Measurements from ENCODE around the gene SHROOM4. TPM values are rescaled to one million over a fixed set of nuclear protein-coding genes. Genes with fewer than 3 reads are reported as not detected.

Gene SHROOM4
- polyA plus RNA-seq (ENCODE audit: insufficient read depth in 1 of 5, insufficient read length in 5 of 5, low replicate concordance in 1 of 5), result 10 to 100 TPM; 20.6 to 38.8 (median 33.6) TPM
- long read RNA-seq, donor 1, partial matches to known transcripts, result 42 of 42 reads
- long read RNA-seq, donor 1, other reads (novel, unspliced or antisense), result 0 of 42 reads
- long read RNA-seq, donor 2, result 0 reads
- long read RNA-seq, donor 3, partial matches to known transcripts, result 13 of 13 reads
- long read RNA-seq, donor 3, other reads (novel, unspliced or antisense), result 0 of 13 reads
- long read RNA-seq, donor 4, partial matches to known transcripts, result 20 of 20 reads
- long read RNA-seq, donor 4, other reads (novel, unspliced or antisense), result 0 of 20 reads
- long read RNA-seq, donor 5, partial matches to known transcripts, result 41 of 41 reads
- long read RNA-seq, donor 5, other reads (novel, unspliced or antisense), result 0 of 41 reads
- long read RNA-seq, donor 6, partial matches to known transcripts, result 44 of 44 reads
- long read RNA-seq, donor 6, other reads (novel, unspliced or antisense), result 0 of 44 reads
- long read RNA-seq, donor 7, full-length matches to known transcripts, result 1 of 46 reads
- long read RNA-seq, donor 7, partial matches to known transcripts, result 45 of 46 reads
- long read RNA-seq, donor 7, other reads (novel, unspliced or antisense), result 0 of 46 reads
- long read RNA-seq, donor 8, result 0 reads

GRCh38 chrX:50813843-50814661 is at the start of gene SHROOM4:
TSS of gene SHROOM4 (minus strand) at chrX:50814194. CDS start at chrX:50814018, 176 bp downstream.
- DNase-seq, result peak; percentile 76 to 79

DNA sequence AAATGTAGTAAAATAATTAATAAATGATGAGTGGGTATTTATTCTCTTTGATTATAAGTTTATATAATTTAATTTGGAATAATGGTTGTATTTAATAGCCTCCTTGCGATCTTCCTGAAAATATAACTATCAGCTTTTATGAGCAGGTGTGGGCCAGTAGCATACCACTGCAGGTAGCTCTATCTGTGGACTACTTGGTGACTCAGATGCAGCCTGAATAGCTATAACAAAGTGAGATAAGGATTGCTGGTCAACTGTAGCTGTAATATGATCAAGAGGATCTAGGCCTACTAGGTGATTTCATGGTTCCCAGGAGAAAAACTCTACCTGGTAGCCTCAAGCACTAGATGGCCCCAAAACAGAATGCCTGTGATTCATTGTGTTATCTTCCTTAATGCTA is 49.5 kb upstream of the SHROOM4 start:
- no peak for DNase-seq

DNA sequence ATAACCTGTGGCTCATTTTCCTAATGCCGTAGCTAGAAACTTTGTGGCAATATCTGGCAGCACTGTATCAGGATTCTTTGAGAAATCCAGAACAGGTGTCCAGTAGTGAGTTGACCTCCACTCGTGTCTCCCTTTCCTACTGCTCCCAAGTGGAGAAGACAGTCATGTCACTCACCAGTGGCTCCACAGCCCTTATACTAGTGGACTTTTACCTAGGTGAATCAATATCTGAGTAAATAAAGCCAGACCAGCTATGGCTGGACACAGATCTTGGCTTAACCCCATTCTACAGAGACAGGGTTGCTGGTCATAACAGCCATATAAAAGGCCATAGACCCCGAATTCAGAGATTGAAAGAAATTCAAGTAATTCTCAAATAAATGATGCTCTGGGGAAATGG is 46.5 kb upstream of the SHROOM4 start:
- no peak for DNase-seq

GRCh38 chrX:50858548-50858947 is 44.6 kb upstream of the SHROOM4 start:
- DNase-seq, result no peak

GRCh38 chrX:50853399-50853798 is 39.4 kb upstream of the SHROOM4 start:
- peak; percentile 27 to 31 for DNase-seq

GRCh38 chrX:50852524-50852923 is 38.5 kb upstream of the SHROOM4 start:
- no peak for DNase-seq

DNA sequence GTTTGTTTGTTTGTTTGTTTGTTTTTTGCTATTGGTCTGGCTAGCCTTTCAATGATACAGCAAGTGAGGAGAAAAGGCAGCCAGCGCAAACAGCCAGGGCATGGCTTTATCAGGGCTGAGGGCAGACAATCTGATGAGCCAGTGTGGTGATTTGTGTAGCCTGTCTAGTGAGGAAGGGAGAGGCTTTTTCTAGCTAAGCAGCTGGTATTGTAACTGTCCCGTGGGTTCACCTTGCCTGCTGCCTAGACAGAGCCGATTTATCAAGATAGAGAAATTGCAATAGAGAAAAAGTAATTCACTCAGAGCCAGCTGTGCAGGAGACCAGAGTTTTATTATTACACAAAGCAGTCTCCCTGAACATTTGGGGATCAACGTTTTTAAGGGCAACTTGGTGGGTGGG is 28.2 kb upstream of the SHROOM4 start:
- no peak for DNase-seq

DNA sequence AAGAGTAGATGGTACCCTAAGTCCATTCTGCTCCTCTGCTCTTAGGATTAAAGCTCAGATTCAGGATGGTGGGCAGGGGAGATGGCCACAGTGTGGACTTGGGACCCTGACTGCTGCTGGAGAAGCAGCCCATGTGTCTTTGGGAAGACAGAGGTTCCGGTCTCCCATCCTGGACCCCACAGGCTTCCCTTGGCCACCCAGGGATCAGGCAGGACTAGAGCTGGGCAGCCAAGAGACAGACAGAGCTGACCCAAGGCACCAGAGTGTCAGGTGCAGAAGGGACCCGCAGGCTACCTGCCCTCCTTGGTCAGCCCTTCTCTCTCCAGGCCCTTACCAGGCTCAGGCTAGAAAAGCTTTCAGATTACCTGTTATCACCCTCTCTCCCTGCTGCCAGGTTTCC is 25.7 kb upstream of the SHROOM4 start:
- DNase-seq, result no peak

- DNase-seq, result peak in 1 of 2 donors; percentile 7
Measured at GRCh38 chrX:50838820-50839600, 25.0 kb upstream of the SHROOM4 start.

DNA sequence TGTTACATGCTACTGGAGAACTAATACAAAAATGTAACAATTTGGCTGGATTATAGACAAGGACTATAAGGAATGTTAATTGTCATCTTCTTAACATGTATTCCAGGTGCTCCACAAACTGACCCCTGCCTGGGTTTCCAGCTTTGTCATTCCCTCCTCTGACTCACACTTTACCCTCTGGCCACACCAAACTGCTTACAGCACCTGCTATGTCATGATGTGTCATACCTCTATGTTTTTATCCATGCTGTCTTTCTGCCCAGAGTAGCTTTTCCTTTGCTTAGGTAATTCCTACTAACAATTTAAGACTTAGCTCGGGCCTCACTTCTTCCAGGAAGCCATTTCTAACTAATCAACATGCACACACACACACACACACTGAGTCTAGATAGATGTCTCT is 14.0 kb upstream of the SHROOM4 start:
- DNase-seq, result no peak

DNA sequence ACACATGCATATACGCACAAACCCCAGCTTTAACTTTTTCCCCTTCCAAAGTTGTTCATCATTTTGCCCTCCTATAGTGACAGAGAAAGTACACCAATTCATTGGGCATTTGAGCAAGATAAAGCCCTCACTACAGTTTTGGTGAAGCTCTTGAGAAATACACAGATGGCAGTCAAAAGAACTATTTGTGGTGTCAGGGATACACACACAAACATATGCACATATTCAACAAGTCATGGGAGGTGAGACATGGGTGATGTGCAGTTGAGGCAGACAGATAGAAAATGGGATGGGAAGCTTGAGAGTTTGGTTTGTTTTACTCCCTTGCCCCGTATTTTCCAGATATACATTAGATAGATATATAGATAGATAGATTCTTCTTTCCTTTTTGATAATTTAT is 11.8 kb upstream of the SHROOM4 start:
- no peak for DNase-seq

GRCh38 chrX:50818986-50819385 is 5.0 kb upstream of the SHROOM4 start:
- no peak for DNase-seq

DNA sequence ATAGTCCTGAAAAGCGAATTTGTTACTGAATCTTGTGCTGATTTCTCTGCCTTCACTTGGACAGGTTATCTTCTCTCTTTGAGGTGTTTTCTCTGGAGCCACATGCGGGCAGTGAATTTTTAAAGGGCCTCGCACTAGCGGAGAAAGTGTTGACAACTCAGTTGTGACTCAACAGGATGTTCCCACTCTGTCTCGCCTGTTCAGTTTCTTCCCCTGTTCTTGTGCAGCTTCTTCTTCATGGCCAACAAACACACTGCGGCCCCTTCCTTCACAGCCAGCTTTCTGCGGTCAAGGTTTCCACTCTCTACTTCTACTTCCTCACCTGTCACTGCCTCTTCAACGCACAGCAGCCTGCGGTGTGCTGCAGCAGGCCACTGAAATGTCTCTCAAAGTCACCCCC is 1.1 kb upstream of the SHROOM4 start:
- no peak for DNase-seq

GRCh38 chrX:50814701-50815100 is 707 bp upstream of the SHROOM4 start:
- DNase-seq, result no peak

DNA sequence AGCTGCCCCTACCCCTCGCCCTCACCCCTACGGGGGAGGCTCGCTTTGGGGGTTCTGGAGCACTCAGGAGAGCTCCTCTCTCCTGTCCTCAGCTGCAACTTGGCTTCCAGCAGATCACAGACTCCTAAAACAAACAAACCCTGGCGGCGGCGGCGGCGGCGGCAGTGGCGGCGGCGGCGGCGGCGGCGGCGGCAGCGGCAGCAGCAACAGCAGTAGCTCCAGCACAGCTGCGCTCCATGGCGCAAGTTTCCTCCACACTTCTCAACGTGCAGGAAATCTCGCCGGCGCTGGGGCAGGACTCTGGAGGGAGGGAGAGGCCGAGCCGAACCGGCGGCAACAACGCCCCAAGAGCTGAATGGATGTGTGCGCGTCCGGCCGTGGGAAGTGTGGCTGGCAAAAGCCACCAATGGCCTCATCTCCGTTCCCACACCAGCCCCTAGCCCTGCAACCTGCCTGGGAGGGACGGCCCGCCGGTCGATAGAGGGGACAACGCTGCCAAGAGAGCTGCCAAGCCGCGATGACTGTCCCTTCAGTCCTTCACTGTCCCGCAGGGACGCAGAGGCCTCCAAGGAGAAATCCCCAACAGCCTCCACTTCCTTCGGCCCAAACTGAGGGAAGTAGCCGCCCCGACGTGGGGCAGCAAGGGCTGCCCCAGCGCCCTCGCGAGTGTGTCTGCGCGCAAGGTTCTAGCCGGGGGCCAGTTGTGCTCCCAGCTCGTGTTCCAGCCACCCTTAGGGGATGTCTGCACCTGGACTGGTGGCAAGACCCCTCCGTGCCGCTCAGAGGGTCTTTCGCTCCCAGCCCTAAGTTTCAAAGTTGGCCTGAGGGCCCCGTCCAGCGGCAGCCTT is 775 bp downstream of the SHROOM4 start:
- DNase-seq, result peak in 1 of 2 donors; percentile 30

GRCh38 chrX:50805276-50805675 is 8.7 kb downstream of the SHROOM4 start:
- DNase-seq, result no peak

- DNase-seq, result no peak
Measured at GRCh38 chrX:50801135-50801534, 12.9 kb downstream of the SHROOM4 start.

GRCh38 chrX:50799531-50799961 is 14.4 kb downstream of the SHROOM4 start:
- no peak for DNase-seq

GRCh38 chrX:50798783-50799182 is 15.2 kb downstream of the SHROOM4 start:
- no peak for DNase-seq

DNA sequence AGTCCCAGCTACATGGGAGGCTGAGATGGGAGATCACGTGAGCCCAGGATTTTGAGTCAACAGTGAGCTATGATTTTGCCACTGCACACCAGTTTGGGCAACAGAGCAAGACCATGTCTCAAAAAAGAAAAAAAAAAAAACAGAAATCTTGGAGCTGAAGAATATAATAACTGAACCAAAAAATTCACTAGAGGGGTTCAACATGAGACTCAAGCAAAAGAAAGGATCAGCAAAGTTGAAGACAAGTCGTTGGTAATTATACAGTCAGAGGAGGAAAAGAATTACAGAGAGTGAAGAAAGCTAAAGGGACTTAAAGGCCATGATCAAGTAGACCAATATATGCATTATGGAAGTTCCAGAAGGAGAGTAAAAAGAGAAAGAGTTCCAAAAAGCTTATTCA is 26.9 kb downstream of the SHROOM4 start:
- no peak for DNase-seq

- DNase-seq, result no peak
Measured at GRCh38 chrX:50780144-50780543, 33.9 kb downstream of the SHROOM4 start.
